Activated T-cell treated with anti-CD3 and anti-CD28 coated beads for 24 hours (primary cell): Measurements from ENCODE around the gene EPHA1.

Experiments
- DNase-seq: peaks from one replicate; pipeline ENCODE4 v3.0.0-alpha.2; 2020; ENCODE audit warnings: low read depth

Gene EPHA1

DNA sequence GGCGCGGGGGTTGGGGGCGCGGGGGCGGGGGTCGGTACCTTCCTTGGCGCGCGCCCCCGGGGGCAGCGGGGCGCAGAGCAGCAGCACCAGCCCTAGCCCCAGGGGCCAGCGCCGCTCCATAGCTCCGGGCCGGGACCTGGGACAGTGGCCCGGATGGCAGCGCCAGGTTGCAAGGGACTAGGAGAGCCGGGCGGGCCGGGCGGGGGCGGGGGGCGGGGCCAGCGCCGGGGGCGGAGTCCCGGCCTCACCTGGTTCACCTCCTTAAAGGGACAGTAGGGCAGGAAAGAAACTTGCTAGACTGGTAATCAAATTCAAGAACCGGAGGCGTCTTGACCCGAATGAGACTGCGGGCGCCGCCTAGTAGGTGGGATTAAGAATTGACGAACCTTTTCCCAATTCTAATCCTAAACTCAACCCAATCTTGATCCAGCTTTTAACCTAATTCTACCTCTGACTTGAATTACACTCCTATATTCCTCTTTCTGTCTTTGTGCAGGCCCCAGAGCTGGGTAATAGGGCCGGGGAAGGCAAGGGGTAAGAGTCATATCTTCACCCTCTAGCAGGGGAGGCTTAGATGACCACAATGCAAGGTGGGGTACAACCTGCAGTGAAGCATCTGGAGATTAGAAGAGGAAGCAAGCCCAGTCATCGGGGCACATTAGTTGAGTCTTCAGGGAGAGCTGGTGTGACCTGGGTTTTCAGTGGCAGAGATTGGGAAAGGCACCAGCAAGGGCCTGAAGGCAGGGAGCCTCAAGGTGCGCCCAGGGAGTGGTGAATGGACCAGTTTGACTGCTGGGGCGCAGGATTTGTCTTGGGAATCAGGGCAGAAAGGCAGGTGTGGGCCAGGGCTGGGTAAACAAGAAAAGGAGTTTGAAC, at the start of gene EPHA1:
Gene EPHA1 (minus strand): TSS at position 171 of the 876 bp plus-strand sequence. CDS start 51 bp downstream, at position 120.
- DNase-seq, result no peak

DNA sequence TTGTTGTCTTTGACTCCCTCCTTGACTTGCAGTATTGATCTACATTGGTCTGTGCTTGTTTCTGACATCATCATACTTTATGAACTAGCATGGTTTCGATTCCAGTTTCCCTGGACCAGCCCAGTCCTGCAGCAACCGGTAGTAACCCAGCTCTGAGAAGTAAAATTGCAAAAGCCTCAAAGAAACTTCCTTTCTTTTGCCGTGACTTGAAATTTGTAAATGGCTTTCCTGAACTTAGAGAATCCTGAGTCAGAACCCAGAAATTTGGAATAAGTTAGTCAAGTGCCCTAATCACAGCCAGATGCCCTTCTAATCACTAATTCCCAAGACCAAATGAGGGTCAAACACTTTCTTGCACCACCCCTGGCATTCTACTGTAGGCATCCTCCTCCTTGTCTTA, 49.6 kb upstream of the EPHA1 start:
- no peak for DNase-seq

DNA sequence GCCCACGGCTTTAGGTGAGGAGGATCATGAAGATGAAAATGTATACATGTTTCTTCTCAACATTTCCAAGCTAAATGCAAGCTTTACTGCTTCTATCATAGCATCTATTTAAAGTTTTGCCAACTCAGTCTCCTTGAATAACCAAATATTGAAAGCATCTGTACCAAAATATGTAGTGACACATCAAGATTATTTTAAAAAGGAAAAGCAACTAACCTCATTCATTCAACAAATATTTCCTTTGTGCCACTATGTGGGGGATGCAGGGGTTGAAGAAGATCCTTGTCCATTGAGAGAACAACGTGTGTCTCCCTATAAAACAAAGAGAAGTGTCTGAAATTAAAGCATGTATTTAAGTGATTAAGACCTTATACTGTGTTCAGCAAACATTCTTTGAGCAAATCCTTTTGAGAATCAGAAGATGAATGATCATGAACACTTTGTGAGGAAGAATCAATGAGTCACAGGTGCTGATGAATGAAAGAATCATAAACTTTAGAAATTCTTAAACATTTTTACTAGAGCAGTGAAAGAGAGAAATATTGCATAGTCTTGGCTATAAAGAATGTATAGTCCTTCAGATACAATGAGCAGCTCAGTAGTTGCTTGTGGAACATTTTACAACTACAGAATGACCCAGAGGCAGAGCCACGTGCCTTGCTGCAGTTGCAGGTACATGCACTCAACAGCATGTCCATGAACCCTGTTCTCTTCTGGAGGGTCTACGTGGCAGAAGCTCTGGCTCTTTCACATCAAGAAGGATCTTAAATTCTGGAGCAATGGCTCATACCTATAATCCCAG, 48.5 kb upstream of the EPHA1 start:
- no peak for DNase-seq

DNA sequence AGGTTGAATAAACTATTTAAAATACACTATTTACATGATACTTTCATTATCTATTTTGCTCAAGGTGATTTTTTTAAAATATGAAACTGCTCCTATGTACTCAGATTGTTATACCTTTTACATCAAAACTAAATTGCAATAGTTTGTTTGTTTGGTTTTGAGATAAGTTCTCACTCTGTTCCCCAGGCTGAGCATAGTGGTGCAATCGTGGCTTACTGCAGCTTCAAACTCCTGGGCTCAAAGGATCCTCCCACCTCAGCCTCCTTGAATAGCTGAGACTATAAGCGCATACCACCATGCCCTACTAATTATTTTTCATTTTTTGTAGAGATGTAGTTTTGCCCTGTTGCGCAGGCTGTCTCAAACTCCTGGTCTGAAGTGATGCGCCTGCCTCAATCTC, 47.3 kb upstream of the EPHA1 start:
- DNase-seq, result no peak

DNA sequence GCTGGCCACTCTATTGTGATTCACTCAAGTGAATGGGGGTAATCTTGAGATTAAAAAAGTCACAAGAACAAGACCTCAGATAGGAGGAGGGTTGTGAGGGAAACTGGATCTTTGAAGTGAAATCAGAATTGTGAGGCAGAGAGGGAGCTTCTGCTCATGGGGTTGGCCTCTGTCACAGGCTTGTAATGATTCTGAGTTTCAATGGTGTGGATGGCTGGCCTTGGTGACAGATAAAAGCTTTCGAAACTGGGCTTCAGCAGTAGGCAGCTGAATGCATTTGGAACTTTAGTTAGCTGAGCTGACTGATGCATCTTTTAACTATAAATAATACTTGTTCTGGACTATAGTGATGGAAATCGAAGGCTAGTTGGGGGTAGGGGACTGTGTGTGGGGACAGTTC, 46.8 kb upstream of the EPHA1 start:
- no peak for DNase-seq

DNA sequence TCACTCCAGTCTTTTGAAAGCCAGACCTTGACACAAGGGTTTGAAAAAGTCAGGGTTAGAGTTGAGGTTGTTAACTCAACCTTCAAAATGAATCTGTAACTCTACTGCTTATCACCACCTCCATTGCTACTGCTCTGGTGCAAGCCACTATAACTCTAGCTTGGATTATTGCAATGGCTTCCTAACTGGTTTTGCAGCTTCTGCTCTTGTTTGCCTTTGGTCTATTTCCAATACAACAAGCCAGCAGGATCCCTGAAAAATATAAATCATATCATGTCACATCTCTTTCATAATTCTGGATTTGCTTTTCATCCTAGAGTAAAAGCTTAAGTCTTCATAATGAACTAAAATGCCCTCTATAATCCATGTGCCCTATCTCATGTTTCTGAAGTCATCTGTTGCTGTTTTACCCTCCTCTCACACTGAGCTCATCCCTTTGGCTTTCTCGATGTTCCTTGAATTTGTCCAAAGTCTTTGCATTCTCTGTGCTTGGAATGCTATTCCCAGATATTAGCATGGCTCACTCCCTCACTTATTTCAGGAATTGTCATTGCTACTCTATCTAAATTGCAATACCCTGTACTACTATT, 45.5 kb upstream of the EPHA1 start:
- DNase-seq, result no peak

DNA sequence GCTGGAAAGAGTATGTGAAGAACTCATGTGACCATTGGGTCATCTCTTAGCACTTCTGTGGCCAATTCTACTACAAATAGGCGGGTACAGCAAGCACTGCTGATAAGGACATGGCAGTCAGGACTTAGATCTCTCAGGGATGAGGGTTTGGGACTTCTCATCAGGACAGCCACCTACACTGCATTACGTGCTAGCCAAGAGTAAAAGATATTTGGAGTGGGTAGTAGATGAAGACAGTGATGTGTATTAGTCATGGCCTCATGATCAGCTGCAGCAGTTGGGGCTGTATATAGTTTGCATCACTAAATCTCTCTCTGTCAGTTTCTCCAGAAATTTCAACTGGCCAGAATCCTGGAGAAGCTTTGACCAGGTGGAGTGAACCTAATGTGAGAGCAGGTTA, 43.8 kb upstream of the EPHA1 start:
- DNase-seq, result no peak

DNA sequence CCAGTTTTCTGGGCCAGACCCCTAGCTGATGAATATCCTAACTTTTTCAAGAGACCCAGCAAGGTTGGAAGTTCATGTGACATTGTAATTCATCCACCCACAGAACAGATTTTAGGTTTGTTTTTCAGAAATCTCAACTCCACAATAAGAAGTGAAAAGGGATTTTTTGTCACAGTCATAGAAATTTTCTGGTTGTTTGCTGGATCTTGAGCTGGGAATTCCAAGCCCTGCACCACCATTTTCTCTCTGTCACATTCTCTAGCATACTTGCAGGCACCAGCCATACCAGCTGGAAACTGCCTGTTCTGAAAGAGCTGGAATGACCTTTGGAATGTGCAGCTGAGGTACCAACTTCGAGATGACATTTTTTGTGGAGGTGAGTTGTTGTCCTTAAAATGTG, 43.1 kb upstream of the EPHA1 start:
- DNase-seq, result no peak

DNA sequence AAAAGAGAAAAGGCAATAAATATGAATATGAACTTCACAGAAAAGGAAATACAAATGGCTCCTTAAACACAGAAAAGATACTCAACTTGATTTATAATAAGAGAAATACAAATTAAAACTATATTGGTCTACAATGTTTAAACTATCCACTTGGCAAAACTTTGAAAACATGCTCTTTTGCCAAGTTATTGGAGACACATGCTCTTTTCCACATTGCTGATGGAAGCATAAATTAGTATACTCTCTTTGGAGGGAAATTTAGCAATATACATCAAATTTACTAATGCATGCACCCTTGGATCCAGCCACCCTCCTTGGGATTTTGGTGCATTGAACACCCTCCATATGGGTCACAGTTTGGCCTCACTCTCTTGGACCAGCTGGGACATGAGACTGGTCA, 42.5 kb upstream of the EPHA1 start:
- no peak for DNase-seq

DNA sequence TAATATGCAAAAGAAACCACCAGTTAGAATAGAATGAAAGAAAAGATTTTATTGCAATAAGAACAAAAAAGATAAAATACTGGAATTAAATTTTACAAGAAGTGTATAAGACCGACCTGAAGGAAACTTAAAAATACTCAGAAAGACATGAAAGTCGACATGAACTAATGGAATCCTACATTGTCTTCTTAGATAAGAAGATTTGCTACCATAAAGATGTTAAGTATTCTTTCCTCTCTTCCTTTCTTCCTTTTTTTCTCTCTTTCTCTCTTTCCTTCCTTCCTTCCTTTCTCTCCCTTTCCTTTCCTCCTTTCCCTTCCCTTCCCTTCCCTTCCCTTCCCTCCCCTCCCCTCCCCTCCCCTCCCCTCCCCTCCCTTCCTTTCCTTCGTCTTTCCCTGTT, 41.1 kb upstream of the EPHA1 start:
- DNase-seq, result no peak

DNA sequence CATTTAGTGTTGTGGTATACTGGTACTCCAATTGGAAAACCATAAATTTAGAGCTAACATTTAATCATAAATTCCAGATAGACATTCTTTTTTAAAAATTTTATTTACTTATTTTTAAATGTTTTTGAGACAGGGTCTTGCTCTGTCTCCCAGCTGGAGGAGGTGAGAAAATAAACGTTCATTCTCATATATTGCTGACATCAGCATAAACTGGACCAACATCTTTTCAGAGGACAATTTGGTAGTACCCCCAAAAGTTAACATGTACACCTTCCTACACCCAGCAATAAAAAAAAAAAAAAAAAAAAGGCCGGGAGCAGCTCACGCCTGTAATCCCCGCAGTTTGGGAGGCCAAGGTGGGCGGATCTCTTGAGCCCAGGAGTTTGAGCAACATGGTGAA, 39.8 kb upstream of the EPHA1 start:
- DNase-seq, result no peak

DNA sequence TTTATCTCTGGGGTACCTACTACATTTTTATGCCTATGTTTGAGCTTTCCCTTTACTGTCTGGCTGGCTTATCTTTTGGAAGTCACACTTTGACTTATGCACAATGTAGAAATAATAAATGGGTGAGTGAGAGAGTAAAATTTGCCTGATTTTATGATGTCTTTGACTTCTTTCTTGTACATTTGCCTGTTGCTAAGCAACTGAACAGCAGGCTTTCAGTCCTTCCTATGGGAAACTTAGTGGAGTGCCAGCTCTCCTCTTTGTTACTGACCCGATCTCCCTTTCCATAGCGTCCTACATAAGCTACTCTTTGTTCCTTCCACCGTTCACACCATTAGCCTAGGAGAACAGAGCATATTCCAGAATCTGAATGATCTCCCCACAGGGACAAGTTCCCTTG, 38.8 kb upstream of the EPHA1 start:
- no peak for DNase-seq

DNA sequence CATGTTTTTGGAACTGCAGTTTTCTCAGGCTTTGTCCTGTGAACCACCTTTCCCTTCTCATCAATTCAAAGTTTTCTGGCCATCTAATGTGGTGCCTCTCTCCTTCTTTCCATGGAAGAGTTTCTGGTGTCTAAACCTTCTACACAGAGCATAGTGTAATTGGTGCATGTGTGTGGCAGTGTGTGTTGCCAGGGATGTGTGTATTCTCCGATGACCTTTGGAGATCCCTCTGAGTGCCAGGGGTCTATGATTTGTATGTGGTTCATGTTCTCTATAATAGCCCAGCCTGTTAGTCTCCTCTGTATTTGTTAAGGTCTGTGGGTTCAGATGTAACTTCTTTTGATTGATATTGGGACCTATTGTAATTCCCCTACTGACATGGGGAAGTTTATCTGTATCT, 36.1 kb upstream of the EPHA1 start:
- DNase-seq, result no peak

DNA sequence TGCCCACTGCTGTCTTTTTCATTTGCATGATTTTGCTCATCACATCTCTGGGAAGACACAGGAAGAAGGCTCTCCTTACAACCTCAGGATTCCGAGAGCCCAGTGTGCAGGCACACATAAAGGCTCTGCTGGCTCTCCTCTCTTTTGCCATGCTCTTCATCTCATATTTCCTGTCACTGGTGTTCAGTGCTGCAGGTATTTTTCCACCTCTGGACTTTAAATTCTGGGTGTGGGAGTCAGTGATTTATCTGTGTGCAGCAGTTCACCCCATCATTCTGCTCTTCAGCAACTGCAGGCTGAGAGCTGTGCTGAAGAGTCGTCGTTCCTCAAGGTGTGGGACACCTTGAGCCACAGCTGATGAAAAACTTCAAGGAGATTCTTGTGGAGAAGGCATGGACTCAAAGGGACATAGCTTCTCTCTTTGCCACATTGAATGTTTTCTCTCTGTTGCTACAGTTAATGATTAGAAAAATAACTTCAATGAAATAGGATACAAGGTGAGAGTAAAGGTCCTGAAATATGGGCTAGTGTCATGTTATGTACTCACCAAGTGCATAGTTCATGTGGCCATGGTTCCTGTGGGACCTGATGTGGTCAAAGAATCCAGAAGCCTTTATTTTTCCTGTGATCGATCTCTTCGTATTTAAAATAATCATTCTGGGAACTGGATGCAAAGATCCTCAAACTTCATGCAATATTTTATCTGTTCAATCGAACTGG, 35.6 kb upstream of the EPHA1 start:
- DNase-seq, result no peak

DNA sequence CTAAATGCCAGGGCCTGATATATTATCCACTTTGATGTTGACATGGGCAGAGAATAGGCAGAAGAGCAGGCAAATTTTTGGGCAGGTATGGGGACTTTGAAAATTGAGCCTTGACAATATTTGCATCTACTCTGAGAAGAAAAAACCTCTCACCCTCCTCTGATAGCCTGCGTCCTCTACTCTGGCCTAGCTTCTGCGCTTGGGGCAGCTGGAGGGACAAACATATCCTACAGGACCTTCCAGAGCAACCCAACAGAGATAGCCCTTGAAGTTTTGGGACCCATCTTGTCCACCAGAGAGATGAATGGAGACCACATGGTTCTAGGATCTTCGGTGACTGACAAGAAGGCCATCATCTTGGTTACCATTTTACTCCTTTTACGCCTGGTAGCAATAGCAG, 34.5 kb upstream of the EPHA1 start, which contains the start of gene TAS2R60:
Gene TAS2R60 (plus strand): TSS at position 301 of the 400 bp plus-strand sequence. CDS start 0 bp downstream, at position 301.
- DNase-seq, result no peak

DNA sequence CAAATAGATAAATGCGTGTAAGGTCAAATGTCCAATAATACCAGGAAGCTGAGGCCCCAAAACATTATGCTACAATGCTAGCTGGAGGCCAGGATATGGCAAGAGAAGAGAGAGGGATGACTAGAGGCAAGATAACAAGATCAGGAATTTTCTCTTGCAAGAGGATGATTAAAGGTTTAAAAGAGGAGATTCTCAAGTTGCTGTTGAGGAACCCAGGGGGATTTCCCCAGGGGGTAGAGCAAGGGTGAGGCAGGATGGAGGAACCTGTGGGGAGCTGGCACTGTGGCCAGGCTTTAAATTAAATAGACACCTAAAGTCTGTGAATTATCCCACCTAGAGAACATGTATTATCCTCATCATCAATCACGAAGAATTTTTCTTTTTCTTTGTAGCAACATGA, 31.2 kb upstream of the EPHA1 start:
- no peak for DNase-seq

DNA sequence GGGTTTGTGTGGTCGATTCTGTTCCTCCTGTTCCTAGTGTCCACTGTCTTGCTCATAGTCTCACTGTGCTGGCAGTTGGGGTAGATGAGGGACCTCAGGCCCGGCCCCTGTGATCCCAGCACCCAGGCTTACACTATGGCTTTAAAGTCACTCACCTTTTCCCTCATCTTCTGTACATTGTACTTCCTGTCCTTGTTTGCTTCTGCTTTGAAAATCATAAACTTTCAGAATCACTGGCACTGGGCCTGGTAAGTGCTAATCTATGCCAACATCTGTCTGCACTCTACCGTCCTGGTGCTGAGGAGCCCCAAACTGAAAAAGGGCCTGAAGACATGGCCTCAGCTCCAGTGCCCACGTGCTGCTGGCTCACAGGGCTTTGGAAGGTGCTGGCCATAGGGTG, 28.9 kb upstream of the EPHA1 start:
- no peak for DNase-seq

DNA sequence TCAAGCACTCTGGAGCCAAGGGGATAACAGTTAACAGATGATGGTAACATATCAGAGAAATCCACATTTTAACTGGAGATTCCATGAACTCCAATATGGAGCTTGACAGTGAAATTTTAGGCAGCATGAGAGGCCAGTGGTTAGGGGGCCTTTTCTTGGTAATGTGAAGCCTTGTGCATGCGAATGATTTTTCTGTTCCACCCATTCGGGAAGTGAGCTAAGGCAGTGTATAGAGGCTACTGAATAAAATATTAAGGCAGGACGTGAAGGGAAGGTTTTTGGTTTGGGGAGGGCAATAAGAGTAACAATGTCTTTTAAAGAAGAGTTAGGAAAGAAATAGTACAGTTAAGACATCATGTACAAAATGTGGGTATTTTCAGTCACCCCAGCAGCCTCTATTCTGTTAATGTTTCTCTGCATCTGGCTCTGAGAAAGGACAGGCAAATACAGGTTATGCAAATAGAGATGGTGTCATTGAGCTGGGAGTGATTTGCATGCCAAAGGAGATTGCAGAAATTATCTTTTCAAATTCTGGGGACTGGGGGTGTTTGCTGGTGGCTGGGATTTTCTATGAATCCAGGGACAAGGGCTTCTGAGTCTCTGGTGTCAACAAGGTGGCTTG, 27.8 kb upstream of the EPHA1 start:
- DNase-seq, result no peak

DNA sequence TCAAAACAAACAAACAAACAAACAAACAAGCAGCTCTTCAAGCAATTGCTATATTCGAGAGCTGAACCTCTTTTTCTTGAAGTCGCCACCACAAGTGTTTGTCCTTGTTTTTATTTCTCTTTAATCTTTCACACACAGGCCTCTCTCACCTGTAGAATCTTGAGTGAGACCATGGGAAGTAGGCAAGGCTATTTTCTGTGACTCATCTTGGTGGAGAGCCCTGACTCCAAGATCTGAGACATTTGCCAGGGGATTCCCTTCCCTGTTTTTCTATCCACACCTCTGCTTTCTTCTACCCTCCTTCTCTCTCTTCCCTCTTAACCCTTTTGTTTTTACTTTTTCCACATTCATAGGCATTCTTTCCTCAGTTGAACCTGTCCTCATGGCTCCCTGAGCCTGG, 26.6 kb upstream of the EPHA1 start:
- DNase-seq, result no peak

DNA sequence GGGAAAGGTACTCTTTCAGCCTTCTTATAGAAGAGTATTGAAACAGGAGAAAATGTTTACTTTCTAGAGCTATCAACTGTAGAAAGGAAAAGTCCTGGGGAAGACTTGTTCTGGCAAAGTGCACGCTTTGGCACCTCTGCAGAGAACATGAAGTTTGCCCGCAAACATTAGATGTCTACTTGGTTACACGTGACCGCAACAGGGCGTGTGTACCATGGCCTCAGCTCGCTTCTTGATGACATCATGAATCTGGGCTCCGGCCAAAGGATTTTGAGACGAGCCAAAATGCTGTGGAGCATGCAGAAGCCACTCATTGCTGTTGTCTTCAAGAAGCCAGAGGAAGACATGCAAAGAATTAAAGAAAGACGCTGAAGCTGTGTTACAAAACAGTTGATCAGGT, 26.0 kb upstream of the EPHA1 start:
- DNase-seq, result no peak

DNA sequence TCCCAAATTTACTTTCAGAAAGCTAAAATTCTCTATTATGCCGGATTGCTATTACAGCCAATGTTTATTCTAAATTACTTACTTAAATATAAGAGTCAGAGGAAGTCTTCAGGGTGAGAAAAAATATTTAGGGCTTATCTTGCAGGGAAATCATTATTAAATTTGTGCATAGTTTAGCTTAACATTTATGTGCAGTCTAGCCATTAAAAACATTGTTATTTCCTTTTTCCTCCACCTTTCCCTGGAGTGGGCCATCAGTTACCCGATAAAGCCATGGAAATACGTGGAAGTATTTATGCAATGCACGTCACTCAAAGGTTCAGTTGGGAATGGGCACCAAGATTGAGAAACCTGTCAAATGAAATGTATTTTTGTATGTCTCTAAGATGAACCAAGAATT, 25.1 kb upstream of the EPHA1 start:
- no peak for DNase-seq

DNA sequence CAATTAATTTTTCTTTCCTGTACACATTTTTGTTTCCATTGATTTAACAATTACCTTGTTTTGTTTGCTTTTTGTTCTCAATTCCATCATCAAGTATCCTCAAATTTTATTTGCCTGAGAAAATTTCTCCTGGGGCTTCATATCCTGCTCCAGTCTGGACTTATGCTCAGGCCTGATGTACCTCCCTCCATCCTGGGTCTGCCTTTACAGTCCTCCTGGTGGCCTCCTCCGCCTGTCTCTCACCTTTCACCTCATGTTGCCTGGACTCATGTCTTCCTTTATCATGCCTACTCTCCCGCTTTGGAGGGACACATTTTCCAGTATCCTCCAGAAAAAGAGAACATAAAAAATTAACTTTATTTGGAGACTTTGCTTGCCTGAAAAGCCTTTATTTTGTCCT, 22.5 kb upstream of the EPHA1 start:
- no peak for DNase-seq
